LHCN-M2 (cell line): ENCODE data around the gene PRRG1. TPM values are rescaled to one million over a fixed set of nuclear protein-coding genes. Genes with fewer than 3 reads are reported as not detected.
"Not testable (repeated sequence)": the region's sequence is repeated elsewhere in the genome, so short reads cannot be mapped to it uniquely, and the experiment has no call there.

ENCODE experiments used
- DNase-seq: peaks from one replicate; pipeline ENCODE4 v3.0.0-alpha.2; 2012; ENCODE audit warnings: low read depth
- polyA plus RNA-seq: library from polyadenylated mRNA; unstranded; fragments of >200 nt; gene quantifications from one replicate; pipeline ENCODE4 v1.2.1, GENCODE V29; 2012; ENCODE audit warnings: missing spikeins
- total RNA-seq: library from RNA; depleted of rRNA; stranded (reverse); fragments of >200 nt; gene quantifications from 2 replicates; pipeline ENCODE4 v1.2.3, GENCODE V29; 2014; rRNA removed

PRRG1 gene
- total RNA-seq: 16.6 and 17.6 TPM in 2 replicates
- 4.1 TPM for polyA plus RNA-seq

GRCh38 chrX:37349221-37350033 lies at the start of gene PRRG1:
Gene PRRG1 (plus strand): TSS chrX:37349364. CDS start chrX:37406250, 56,886 bp downstream.
- DNase-seq: peak; percentile 79

- peak; percentile 8 for DNase-seq
Measured at GRCh38 chrX:37302569-37302968, 46.6 kb upstream of the PRRG1 start.

- not testable (repeated sequence) for DNase-seq
Measured at GRCh38 chrX:37305238-37305637, 43.9 kb upstream of the PRRG1 start.

DNA sequence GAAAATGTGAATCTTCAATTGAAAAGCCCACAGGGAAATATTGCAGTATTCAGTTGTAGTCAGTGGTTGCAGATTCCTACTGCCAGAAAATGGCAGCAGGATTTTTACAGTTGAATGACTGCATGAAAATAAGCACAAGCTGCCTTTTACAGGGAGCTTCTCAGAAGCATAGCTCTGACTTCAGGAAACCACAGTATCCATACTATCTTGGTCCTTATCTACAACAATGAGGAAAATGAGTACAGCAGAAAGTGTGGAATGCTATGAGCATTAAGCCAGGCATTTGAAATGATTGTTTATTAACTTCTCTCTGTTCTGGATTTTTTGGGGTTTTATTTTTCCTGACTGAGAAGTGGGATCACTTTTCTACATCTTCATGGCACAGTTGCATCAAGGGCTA lies 34.6 kb upstream of the PRRG1 start:
- no peak for DNase-seq

DNA sequence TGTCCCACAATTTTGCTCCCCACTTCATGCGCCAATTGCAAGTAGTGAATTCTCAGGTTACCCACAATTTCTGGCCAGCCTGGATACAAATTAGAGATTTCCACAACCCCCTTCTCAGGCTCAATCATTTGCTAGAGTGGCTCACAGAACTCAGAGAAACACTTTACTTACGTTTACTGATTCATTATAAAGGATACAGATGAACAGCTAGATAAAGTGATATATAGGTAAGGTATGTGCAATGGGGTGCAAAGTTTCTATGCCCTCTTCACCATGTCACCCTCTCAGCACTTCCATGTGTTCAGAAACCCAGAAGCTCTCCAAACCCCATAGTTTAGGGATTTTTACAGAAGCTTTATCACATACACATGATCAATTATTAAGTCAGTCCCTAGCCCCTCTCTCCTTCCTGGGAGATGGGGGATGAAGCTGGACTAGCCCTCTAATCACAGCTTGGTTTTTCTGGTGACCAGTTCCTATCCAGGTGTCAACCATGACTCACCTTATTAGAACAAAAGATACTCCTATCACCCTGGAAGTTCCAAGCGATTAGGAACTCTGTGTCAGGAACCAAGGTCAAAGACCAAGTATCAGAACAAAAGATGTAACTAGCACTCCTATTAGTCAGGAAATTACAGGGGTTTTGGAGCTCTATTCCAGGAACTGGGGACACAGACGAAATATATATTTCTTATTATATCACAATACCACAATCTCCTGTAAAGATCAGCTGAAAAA lies 33.5 kb upstream of the PRRG1 start:
- no peak for DNase-seq

- DNase-seq: no peak
Measured at GRCh38 chrX:37320541-37321203, 28.5 kb upstream of the PRRG1 start.

DNA sequence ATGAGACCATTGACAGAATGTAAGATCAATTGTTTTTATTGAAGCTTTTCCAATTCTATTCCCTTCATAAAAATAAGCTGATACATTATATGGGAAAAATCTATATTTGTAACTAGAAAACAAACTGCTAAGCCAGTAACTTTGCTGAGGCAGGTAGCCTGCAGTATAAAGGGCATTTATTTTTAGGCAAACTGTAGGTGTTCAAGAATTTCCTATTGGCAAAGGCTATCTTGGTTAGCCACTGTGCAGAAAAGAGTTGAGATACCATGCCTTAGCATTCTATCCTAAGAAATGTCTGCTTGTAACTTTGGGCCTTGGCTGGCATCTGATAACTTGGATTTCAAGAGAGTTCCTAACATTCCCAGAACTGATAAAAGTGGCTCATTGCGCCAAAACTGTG lies 18.5 kb upstream of the PRRG1 start:
- no peak for DNase-seq

- DNase-seq: no peak
Measured at GRCh38 chrX:37331546-37331945, 17.6 kb upstream of the PRRG1 start.

DNA sequence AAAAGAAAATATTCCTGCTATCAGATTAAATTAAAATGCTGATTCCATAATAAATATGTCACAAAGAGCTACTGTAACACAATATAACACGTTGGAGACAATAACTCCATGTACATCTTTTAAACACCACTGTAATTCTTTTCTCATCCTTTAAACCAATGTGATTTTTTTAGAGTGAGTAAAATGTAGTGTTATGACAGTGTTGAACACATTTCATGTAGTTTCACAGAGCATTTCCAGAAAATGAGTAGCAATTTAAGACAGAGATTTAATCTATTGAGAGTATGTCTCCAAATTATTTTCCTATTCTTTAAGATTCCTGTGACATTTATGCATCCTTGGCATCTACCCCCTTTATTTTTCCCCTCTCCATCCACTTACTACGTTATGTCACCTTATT lies 17.1 kb upstream of the PRRG1 start:
- no peak for DNase-seq

- DNase-seq: peak; percentile 6
Measured at GRCh38 chrX:37332987-37333658, 16.0 kb upstream of the PRRG1 start.

DNA sequence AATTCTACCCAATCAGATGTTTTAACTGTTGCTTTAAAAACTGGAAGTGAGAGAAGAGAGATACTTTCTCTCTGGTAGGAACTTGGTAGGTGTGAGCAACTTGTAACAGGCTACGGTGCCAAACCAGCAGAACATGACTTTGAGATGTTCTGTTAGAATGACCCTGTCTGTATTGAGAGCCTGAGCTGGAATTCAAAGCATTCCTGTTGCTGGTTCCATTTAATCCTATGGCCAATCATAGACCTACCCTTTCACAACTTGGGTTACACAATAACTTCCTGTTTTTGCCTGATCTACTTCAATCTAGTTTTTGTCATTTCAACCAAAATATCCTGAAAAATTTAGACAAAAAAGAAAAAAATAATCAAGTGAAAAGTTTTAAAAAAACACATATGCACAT lies 1.7 kb upstream of the PRRG1 start:
- peak; percentile 35 for DNase-seq

GRCh38 chrX:37348231-37348970 lies 763 bp upstream of the PRRG1 start:
- no peak for DNase-seq

DNA sequence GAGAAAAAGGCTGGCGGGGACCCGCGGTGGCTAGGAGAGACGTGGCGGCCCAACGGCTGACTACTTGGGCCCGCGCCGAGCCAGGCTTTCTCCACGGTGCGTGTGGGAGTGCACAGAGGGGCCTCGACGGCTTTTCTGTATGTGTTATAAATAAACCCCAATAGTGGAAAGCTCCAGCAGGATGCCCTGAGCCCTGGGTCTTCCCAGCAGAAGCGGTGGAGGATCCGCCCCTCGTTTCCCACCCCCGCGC lies 268 bp upstream of the PRRG1 start:
- DNase-seq: no peak

GRCh38 chrX:37350034-37350365 lies 836 bp downstream of the PRRG1 start:
- DNase-seq: peak; percentile 18

- no peak for DNase-seq
Measured at GRCh38 chrX:37353646-37354045, 4.5 kb downstream of the PRRG1 start.

DNA sequence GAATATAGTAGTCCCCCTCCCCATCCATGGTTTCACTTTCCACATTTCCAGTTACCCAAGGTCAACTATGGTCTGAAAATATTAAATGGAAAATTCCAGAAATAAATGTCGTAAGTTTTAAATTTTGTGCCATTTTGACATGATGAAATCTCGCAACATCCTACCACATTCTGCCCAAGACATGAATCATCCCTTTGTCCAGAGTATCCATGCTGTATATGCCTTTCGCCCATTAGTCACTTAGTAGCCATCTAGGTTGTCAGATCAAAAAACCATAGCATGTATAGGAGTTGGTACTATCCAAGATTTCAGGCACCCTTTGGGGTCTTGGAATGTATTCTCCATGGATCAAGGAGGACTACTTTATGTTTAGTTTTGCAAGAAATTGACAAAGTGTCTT lies 8.3 kb downstream of the PRRG1 start:
- no peak for DNase-seq

GRCh38 chrX:37361596-37361995 lies 12.4 kb downstream of the PRRG1 start:
- peak; percentile 65 for DNase-seq

GRCh38 chrX:37364666-37365065 lies 15.5 kb downstream of the PRRG1 start:
- no peak for DNase-seq

GRCh38 chrX:37367946-37368345 lies 18.8 kb downstream of the PRRG1 start:
- no peak for DNase-seq

DNA sequence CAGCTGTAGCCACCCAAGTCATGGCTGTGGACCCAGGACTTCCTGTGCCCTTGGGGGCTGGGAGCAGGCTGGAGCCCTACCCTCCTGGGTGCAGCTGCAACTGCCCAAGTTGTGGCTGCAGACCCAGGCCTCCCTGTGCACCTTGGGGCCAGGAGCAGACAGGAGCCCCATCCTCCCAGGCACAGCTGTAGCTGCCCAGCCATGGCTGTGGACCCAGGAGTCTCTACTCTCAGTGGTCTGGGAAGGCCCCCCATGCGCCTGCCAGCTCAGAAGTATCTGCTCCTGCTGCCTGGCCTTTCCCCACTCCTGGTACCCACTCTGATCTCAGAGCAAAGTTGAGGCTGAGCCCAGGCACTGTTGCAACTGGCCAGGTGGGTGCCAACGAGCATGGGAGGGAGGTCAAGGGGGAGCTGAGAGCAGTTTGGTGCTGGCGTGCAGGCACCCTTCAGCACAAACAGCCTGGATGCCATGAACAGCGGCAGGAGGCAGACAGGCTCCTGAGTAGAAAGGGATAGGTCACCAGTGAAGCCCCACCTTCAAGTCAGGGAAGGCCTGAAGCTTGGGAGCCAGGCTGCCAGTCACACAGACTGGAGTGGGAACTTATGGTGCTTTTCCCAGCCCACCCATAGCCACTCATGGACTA lies 21.5 kb downstream of the PRRG1 start:
- DNase-seq: no peak

DNA sequence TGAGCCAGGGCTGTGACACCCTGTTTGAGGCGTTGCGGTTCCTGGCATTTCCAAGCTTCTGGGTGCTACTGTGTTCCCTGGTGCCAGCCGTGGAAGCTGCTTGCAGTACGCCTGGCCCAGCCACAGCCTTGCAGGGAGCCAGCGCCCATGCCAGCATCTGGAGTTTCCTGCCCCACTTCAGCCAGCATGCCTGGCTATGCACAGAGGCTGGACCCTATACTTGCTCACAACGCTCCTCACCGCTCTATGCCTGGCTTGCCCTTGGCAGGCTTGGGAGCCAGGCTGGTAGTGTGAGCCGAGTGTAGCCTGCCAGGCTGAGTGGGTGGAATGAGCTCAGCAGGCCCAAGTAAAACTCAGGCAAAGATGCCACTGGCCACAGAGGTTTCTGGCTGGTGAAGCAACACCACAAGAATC lies 22.4 kb downstream of the PRRG1 start:
- peak; percentile 43 for DNase-seq
